Measurements from ENCODE around the gene KITLG.

GRCh38 chr12:88617352-88617751 is 37.1 kb upstream of the KITLG start:
- no peak for TF ChIP-seq CTCF (conservative IDR thresholded peaks at IDR 0.05; ENCODE audit: low read depth, low read length)
- TF ChIP-seq EZH2 (IDR thresholded peaks at IDR 0.05; ENCODE audit: borderline replicate concordance, low read depth, low read length, poor library complexity, severe bottlenecking): no peak
